Dedifferentiated amniotic fluid mesenchymal stem cell (primary cell): Measurements from ENCODE around the gene CHST11.

Experiments used
- DNase-seq: peaks from one replicate; pipeline ENCODE4 v3.0.0-alpha.2; 2016; ENCODE audit errors: extremely low spot score

Gene CHST11

DNA sequence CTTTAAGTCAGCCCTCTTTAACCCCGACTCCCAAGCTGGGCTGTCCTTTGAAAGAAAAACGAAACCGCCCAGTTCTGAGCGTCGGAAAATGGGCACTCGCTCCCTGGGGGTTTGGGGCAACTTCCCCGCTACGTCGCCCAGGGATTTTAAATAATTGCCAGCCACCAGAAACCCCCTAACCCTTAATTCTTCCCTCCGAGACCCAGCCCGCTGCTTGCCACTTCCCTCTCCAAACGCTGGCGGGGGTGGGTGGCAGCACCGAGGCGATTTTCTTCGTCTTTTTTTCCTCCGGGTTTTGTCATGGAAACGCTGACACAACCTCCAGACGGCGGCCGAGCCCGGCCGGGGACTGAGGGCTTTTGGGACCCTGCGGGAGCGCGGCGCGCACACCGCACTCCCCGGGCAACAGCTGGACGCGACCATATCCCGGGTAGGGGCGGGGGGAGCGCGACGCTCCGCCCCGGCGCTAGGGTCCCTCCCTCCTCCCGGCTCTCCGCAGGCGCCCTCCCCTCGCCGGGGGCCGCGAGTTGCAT, at the start of gene CHST11:
CHST11 (plus strand) TSS at position 532 of the 533 bp plus-strand sequence.
- DNase-seq: peak; percentile 86

DNA sequence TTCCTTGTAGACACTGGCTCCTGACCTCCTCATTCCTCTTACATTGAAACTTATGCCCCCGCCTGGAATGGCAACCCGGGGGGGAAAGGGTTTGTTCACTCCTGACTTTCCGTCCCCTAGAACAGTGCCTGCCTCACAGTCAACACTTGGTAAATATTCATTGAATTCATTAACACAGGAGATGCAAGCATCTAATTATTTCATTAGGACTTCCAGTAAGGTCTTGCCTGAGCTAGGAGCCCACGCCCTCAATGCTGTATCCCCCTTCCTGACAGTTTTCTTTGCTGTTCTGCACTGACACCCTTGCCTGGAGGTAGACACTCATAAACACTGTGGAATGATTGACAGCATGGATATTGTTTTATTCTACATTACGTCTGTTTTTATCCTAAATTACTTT, 49.3 kb upstream of the CHST11 start:
- DNase-seq: no peak

GRCh38 chr12:104407922-104408321, 48.8 kb upstream of the CHST11 start:
- DNase-seq: no peak

- no peak for DNase-seq
Measured at GRCh38 chr12:104410326-104410725, 46.4 kb upstream of the CHST11 start.

GRCh38 chr12:104410786-104411185, 46.0 kb upstream of the CHST11 start:
- DNase-seq: no peak

- DNase-seq: no peak
Measured at GRCh38 chr12:104411826-104412641, 44.7 kb upstream of the CHST11 start.

GRCh38 chr12:104412681-104413080, 44.1 kb upstream of the CHST11 start:
- DNase-seq: no peak

- DNase-seq: no peak
Measured at GRCh38 chr12:104413330-104413729, 43.4 kb upstream of the CHST11 start.

DNA sequence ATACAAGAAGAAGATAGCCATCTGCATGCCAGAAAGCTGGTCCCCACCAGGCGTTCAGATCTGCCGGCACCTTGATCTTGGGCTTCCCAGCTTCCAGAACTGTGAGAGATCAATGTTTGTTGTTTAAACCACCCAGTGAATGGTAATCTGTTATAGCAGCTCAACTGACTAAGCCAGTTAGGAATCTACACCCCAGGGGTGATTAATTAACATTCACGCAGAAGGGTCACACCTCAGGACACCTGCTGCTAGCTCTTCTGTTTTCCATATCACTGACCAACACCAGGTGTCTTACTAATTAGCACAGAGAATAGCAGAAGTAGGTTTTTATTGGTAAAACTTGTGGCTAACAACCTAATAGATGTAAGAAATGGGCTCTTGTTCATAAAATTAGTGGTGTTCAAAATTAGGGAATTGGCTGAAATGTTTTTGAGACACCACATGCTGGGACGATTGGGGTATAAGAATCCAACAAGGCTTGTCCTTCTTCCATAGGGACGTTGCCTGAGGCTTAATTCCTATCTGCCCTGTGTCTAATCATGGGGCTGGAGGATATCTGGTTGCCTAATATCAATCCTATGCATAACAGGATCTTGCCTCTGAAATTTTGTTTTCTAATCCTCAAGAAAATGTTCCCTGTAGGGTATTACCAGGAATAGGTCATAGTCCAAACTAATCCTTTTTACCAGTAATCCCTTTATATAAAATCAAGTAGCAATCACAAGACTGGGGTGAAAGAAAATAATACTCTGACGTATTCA, 42.0 kb upstream of the CHST11 start:
- no peak for DNase-seq

- no peak for DNase-seq
Measured at GRCh38 chr12:104415342-104415980, 41.3 kb upstream of the CHST11 start.

DNA sequence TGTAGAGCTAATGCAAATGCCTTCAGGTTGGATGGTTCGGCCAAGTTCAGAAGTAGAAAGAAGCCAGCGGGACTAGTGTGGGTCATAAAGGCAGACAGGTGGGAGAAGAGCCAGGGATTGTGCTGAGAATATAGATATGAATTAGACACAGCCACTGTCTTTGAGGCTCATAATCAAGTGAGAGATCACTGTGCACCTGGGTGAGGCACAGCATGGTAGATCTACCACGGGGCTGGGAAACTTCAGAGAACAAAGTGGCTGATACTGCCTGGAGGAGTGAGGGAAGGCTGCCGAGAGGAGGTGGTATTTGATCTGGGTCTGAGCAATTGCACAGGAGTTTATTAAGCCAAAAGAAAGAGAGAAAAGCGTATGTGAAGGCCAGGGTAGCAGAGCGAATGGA, 40.6 kb upstream of the CHST11 start:
- DNase-seq: no peak

DNA sequence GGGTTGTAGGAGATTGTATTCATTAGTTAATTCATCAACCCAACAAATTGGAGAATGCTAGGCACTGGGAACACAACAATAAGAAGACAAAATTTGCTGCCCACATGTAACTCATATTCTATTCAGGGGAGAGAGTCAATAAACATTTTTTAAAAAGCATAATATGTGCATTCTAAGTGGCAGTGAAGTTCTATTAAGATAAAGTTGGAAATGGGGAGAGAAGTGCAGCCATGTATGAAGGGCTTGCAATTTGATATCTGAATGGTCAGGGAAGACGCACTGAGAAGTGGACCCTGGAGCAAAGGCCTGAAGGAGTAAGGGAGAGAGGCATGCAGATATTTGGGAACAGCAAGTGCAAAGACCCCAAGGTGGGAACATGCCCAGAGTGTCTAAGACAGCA, 40.2 kb upstream of the CHST11 start:
- no peak for DNase-seq

- no peak for DNase-seq
Measured at GRCh38 chr12:104419717-104420116, 37.0 kb upstream of the CHST11 start.

- DNase-seq: no peak
Measured at GRCh38 chr12:104420868-104421267, 35.9 kb upstream of the CHST11 start.

DNA sequence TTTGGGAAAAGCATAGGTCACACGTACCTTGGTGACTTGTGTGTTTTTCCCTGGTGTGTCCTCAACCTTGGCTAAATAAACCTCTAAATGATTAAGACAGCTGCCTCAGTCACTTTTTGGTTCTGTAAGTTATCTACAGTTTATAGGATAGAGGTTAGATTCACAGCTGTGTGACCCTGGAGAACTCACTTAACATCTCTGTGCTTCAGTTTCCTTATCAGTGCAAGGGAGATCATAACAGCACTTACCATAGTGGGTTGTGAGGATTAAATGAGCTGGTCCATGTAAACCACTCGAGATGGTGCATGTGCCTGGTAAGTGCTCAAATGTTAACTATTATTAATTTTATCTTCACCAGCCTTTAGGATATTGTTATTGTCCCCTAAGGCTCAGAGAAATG, 35.4 kb upstream of the CHST11 start:
- DNase-seq: no peak

DNA sequence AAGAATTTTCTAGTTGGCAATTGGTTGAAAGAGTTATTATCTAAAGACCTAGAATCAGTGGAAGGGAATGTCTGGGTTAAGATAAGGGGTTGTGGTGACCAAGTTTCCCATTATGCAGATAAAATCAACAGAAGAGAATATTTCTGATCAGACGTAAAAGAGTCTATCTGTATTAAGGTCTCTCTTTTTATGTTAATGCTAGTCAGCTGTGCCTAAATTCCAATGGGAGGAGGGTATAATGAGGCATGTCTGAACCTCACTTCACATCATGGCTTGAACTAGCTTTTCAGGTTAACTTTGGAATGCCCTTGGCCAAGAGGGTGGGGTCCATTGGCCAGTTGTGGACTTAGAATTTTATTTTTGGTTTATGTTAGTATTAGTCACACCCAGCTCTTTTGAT, 34.3 kb upstream of the CHST11 start:
- DNase-seq: no peak

DNA sequence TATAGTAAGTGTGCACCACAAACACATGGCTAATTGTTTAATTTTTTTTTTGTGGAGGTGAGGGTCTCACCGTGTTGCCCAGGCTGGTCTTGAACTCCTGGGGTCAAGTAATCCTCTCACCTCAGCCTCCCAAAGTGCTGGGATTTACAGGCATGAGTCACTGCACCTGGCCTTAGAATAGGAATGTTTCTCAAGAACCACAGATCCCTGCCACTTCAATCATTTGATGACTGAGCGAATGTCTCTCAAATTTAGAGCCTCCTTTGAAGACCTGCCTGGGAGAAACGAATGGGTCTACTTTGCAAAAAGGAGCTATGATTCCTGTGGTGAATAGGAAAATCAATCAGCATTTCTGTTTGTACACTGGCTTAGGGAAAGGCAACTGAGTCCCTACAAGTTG, 33.5 kb upstream of the CHST11 start:
- no peak for DNase-seq

GRCh38 chr12:104423809-104424208, 32.9 kb upstream of the CHST11 start:
- no peak for DNase-seq

DNA sequence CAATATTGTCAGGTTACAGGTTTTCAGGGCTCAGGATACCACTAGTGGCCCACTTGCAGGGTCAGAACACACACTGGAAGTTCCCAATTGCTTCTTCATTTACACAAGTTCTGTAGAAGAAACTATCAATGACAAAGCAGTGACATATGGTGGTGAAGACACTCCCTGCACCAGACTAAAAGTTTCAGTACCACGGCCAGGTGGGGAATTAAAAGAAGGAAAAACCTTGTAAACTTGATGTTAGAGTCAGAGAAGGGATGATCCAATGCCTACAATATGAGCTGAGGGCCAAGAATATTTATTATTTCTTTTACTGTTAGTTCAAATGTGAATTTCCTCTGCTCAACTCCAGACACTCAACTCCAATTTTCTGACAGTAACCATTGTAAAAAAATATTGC, 31.8 kb upstream of the CHST11 start:
- no peak for DNase-seq

DNA sequence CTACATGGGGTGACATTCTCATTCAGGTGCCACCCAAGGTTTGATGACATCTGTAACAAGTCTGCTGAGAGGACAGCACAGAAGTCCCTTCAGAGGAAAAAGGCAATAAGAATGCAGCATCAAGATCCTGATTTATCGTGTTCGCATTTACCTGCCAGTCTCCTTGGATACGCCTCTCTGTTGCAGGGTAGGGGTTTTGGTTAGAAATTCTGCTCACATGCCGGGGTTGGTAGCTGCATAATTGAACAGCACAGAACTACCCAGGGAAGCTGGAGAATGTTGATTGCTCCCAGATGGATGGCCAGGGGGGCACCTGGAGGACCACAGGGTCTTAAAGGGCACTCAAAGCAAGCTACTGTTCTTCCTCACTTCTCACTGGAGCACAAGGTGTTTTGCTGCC, 31.1 kb upstream of the CHST11 start:
- no peak for DNase-seq

GRCh38 chr12:104426926-104427546, 29.7 kb upstream of the CHST11 start:
- DNase-seq: no peak

DNA sequence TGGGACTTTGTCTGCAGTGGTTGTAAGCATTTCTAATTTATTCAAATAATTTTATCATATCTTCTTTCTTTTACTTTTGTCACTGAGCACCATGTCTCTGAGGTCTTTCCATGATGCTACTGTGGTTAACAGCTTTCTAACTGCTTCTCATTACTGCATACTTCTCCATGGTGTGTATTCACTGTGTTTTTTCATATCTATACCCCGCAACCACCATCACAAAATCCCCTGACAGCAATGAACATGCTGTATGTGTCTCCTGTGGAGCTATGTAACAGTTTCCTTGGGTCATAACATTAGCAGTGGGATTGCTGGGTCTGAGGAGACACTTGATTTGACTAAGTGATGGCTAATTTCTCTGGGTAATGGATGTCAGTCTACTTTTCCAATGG, 29.2 kb upstream of the CHST11 start:
- DNase-seq: no peak
